ENCODE measurements around the gene ACSM6.
"Not testable (repeated sequence)": the region's sequence is repeated elsewhere in the genome, so short reads cannot be mapped to it uniquely, and the experiment has no call there.

ACSM6 gene

GRCh38 chr10:95196046-95196445 lies 2.0 kb downstream of the ACSM6 start:
- H3K27ac ChIP-seq = no peak overlapping the region
- no peak for DNase-seq (ENCODE audit: low spot score)
- TF ChIP-seq CTCF (IDR thresholded peaks at IDR 0.05) = no peak
- no peak overlapping the region for H3K4me3 ChIP-seq

- no peak for TF ChIP-seq CTCF (IDR thresholded peaks at IDR 0.05)
- Histone ChIP-seq H3K4me3 (no peak overlapping the region), H3K27ac (no peak overlapping the region)
- no peak for DNase-seq (ENCODE audit: low spot score)
Observed at GRCh38 chr10:95201736-95202135, 7.7 kb downstream of the ACSM6 start.

GRCh38 chr10:95202865-95203264 lies 8.8 kb downstream of the ACSM6 start:
- DNase-seq (ENCODE audit: low spot score) = not testable (repeated sequence)

GRCh38 chr10:95208702-95209391 lies 14.8 kb downstream of the ACSM6 start:
- no peak for DNase-seq (ENCODE audit: low spot score)
- Histone ChIP-seq H3K27ac (no peak overlapping the region), H3K4me3 (no peak overlapping the region)
- TF ChIP-seq CTCF (IDR thresholded peaks at IDR 0.05) = no peak

More at GRCh38 chr10:95202865-95203264, 8.8 kb downstream of the ACSM6 start:
- H3K4me3 ChIP-seq, H3K27ac ChIP-seq: not testable (repeated sequence)

- H3K27ac ChIP-seq = no peak overlapping the region
- no peak for TF ChIP-seq CTCF (IDR thresholded peaks at IDR 0.05)
- DNase-seq (ENCODE audit: low spot score) = no peak
- H3K4me3 ChIP-seq = no peak overlapping the region
Observed at GRCh38 chr10:95209509-95210127, 15.6 kb downstream of the ACSM6 start.

GRCh38 chr10:95211606-95212279 lies 17.7 kb downstream of the ACSM6 start:
- no peak for DNase-seq (ENCODE audit: low spot score)
- TF ChIP-seq CTCF (IDR thresholded peaks at IDR 0.05) = no peak
- Histone ChIP-seq H3K27ac (no peak overlapping the region), H3K4me3 (no peak overlapping the region)

GRCh38 chr10:95214369-95214768 lies 20.3 kb downstream of the ACSM6 start:
- TF ChIP-seq CTCF (IDR thresholded peaks at IDR 0.05) = no peak
- Histone ChIP-seq H3K4me3 (no peak overlapping the region), H3K27ac (no peak overlapping the region)
- no peak for DNase-seq (ENCODE audit: low spot score)
